Stimulated activated CD4-positive, alpha-beta T cell treated with anti-CD3 and anti-CD28 coated beads, Interleukin-4, amount 100 ng/mL, for 1 hour (primary cell): Measurements from ENCODE around the gene ALDH2.
"Not testable (repeated sequence)": the region's sequence is repeated elsewhere in the genome, so short reads cannot be mapped to it uniquely, and the experiment has no call there.

ENCODE experiments used
- DNase-seq: peaks from one replicate; pipeline ENCODE4 v3.0.0-alpha.2; 2020

ALDH2 gene

DNA sequence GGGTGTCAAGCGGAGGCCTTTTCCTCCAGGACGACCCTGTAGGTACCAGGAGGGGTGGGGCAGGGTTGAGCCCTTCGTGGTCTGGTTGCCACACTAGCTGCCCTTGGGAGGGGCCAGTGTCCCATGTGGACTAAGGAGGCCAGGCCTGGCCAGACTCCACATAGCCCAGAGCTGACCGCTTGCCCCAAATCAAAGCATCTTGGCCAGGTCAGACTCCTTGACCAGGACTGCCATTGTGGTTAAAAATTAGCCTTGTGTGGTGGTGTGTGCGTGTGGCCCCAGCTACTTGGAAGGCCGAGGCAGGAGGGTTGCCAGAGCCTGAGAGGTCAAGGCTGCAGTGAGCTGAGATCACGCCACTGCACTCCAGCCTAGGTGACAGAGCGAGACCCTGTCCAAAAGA is 24.8 kb downstream of the ALDH2 start:
- DNase-seq: no peak

DNA sequence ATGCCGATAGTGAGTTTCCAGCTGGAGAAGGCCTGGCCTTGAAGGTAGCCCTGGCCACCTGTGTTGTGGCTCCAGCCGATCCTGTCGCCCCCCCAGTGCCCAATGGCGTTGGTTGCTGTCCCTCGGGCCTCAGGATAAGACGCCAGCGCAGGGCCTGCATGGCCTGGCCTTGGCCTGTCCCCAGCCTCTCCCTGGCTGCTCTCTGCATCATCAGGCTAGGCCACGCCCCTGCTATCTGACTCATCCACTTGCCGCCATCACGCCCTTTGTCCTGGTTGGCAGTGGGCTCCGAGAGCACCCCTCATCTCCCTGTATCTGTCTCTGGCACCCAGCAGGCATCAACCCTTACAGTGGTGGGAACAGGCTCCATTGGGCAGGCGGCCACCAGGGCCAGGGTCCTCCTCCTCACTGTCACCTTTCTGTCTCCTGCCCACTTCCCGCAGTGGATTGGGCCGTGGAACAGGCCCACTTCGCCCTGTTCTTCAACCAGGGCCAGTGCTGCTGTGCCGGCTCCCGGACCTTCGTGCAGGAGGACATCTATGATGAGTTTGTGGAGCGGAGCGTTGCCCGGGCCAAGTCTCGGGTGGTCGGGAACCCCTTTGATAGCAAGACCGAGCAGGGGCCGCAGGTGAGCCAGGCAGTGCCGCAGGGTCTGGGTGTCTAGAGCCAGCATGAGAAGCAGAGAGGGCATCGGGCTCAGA is 25.6 kb downstream of the ALDH2 start:
- no peak for DNase-seq

DNA sequence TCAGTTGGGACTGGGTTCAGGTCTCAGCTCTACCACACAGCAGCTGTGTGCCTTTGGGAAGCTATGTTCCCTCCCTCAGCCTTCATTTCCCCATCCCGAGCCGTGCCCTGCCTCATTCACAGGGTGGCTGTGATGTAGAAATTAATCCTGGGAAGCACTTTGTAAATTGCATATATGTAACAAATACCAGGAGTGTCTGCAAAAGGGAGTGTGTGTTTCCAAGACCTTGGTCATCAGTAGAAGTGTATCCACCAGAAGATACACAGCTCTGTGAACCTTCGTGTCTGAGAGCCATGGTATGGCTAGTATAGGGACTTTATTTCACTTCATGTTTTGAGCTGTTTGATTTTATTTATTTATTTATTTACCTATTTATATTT is 26.1 kb downstream of the ALDH2 start:
- no peak for DNase-seq

DNA sequence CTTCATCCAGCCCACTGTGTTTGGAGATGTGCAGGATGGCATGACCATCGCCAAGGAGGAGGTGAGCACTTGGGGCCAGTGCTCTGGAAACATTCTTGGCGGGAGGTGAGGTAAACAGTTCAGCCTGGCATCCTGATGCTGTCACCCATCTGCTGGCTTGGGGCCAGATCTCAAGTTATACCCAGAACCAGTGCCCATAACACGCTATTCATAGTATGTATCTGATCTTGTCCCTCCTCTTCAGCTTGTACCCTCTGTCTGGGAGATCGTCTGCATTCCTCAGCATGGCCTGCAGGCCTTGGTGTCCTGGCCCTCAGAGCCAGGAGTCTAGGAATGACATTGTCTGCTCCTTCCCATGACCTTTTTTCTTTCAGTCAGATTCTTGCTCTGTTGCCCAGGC is 31.4 kb downstream of the ALDH2 start:
- no peak for DNase-seq

DNA sequence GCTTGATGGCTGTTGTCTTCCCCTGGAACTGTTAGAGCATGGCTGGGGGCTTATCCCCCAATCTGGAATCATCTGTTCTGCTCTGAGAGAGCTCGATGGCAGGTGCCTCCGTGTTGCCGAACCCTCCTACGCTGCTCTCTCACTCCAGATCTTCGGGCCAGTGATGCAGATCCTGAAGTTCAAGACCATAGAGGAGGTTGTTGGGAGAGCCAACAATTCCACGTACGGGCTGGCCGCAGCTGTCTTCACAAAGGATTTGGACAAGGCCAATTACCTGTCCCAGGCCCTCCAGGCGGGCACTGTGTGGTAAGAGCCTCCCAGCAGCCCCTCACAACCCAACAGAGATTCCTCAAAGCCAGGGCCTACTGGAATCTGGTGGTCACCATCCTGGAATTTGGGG is 33.0 kb downstream of the ALDH2 start:
- no peak for DNase-seq

DNA sequence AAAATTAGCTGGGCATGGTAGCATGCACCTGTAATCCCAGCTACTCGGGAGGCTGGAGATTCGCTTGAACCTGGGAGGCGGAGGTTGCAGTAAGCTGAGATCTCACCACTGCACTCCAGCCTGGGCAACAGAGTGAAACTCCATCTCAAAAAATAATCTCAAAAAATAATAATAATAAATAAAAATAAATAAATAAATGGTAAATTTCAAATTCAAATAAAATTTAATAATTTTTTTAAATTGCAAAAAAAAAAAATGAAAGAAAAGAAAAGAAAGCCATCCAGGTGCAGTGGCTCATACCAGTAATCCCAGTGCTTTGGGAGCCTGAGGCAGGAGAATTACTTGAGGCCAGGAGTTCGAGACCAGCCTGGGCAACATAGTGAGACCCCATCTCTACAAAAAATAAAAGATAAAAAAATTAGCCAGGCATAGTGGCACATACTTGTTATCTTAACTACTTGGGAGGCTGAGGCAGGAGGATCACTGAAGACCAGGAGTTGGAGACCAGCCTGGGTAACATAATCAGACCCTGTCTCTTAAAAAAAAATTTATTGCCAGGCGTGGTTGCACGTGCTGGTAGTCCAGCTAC is 36.4 kb downstream of the ALDH2 start:
- no peak for DNase-seq

DNA sequence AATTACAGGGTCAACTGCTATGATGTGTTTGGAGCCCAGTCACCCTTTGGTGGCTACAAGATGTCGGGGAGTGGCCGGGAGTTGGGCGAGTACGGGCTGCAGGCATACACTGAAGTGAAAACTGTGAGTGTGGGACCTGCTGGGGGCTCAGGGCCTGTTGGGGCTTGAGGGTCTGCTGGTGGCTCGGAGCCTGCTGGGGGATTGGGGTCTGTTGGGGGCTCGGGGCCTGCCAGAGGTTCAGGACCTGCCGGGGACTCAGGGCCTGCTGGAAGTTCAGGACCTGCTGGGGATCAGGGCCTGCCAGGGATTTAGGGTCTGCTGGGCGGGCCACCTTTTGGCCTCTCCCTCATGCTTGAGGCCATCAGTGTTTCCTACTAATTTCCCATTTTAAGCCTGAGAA is 37.1 kb downstream of the ALDH2 start:
- no peak for DNase-seq

DNA sequence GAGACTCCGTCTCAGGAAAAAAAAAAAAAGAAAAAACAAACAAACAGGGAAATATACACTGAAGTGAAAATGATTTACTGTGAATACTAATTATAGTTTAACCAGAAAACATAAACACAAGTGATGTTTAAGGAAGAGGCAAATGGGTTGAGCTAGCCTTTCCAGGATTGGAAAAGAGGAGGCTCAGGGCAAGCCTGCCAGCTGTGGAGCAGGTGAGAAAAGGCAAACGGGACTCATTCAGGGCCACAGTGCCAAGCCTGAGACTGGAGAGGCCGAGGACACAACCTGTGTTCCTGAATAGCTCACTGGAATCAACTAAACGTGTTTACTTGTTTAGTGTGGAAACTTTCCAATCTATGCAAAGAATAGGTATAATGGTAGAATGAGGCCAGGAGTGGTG is 39.6 kb downstream of the ALDH2 start:
- DNase-seq: no peak

DNA sequence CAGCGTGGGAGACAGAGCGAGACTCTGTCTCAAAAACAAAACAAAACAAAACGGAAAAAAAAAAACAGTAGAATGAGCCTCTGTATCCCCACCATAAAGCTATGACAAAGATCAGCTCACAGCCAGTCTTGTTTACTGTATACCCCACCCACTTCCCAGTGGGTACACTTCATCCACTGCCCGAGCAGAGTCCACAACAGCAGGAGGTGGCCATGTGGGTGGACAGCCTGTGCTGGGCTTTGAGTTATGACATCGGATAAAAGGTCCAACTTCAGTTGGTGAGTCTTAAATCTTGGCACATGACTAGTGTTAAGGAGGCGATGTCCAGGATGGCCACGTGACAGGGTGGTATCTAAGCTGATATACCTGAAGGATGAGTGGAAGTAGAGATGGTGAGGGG is 40.5 kb downstream of the ALDH2 start:
- no peak for DNase-seq

DNA sequence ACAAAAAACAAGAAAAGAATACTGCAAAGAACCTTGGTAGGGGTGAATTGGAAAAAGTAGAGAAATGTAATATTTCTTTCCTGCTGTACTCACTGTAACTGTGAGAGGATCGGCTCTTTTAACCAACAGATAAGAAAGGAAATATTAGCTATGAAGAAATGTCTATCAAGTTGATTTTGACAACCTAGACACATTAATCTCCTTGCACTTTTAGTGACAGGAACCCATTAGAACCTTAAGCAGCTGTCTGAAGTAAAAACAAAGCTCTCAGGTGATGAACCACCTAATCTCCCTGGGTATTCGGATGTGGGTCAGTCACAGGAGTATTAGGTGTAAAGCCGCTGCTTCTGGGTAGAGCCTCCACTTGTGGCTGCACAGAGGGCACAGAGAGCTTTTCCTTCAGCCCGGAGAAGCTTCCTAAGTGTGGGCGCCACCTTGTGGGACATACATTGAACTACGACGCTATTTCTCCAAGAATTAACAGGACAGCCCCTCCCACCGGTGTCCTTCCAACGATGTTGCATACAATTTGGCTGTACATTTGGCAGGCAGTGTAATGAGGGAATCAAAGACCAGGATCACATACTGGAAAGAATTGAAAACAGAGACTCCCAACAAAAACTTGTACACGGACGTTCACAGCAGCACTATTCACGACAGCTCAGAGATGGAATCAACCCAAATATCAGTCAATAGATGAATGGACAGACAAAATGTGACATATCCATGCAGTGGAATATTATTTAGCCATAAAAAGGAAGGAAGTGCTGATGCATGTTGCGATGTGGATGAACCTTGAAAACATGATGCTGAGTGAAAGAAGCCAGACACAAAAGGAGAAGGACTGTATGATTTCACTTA is 46.4 kb downstream of the ALDH2 start:
- peak; percentile 55 for DNase-seq

DNA sequence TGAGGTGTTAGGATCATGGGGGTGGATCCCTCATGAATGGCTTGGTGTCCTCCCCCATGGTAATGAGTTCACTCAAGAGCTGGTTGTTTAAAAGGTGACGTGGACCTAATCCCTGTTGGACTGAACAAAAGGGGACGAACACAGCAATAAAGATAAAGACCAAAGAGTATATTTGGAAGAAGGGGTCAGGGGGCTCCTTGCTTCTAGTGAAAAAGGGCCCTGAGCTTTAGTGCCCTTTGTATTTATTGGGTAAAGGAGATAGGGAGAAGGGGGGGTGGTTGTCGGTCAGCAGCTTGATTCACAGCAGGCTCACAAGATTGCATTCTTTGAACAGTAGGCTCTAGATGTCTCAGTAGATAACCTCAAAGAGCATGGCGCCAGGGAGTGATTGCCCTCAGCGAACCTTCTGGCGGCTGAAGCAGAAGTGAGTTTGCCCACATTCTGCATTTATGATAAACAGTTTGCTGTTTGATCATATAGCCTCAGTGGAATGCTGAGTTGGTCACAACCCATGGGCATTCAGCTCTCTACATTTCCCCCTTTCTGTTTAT is 49.4 kb downstream of the ALDH2 start:
- no peak for DNase-seq

DNA sequence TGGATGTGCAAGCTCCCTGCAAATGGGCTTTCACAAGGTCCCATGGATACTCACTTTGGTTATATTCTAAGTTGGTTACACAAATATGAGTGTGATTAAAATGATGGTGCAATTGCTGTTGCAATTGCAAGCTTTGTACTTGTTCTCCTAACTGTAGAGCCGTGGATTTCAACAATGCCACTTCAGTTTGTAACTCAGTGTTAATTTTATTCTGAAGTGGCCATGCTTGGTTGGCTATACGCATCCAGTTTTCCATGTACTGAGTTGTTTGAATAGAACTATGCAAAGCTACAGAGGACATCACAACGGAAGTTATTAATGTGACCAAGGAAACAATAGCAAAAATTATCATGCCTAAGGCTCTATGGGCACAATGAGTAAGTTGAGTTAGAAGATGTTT is 50.2 kb downstream of the ALDH2 start:
- not testable (repeated sequence) for DNase-seq

DNA sequence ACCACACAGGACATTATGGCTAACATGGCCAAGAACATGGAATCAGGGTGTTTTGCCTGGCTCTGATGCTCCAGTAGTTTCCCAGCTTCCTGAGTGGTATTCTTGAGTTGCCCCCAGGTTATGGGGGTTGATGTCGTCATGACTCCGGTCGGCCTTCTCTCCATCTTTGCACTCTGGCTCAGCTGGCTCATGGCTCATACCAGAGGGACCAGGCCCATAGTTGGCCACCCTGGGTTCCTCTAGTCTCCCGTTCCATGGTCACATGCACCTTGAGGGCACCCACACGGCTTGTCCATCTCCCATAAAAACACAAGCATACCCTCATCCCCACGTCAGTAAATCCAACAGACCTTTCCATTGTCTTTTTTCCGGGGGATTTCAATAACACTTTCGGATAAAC is 51.6 kb downstream of the ALDH2 start:
- no peak for DNase-seq

DNA sequence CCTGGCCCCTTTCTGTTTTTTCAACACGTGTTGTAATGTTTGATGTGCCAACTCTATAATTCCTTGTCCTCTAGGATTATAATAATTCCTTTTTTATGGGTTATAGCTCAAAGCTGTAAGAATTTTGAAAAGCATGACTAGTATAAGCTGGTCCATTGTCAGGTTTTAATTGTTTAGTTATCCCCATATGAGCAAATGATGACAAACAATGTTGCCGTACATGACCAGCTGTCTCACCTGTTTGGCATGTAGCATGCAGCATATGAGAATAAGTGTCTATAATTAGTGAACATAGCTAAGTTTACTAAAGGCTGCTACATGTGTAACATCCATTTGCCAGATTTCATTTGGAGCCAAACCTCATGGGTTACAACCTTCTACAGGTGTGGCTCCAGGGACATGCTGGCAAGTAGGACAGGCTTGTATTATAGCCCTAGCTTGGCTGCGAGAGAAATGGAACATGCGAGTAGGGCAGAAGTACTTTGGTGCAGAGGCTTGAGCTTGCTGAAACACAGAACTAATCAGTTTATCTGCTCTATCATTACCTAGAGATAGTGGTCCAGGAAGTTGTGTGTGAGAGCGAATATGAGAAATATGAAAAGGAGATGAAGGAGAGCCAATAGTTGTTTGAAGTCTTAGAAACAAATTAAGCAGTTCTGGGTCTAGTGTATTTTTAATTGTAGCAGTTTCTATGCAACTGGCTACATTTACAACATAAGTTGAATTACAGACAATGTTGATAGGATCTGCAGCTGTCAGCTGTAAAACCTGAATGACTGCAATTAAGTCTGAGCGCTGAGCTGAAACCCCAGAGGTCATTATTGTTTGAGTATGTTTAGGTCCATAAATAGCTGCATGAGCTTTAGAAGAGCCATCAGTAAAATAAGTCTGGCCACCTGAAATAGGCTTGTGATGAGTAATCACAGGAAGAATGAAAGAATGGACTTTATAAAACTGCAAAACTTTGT is 52.7 kb downstream of the ALDH2 start:
- DNase-seq: no peak

DNA sequence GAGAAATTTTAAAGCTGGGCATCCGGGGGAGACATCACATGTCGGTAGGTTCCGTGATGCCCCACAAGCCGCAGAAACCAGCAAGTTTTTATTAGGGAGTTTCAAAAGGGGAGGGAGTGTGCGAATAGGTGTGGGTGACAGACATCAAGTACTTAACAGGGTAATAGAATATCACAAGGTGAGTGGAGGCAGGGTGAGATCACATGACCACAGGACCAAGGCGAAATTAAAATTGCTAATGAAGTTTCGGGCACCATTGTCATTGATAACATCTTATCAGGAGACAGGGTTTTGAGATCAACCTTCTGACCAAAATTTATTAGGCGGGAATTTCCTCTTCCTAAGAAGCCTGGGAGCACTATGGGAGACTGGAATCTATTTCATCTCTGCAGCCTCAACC is 54.1 kb downstream of the ALDH2 start:
- not testable (repeated sequence) for DNase-seq

DNA sequence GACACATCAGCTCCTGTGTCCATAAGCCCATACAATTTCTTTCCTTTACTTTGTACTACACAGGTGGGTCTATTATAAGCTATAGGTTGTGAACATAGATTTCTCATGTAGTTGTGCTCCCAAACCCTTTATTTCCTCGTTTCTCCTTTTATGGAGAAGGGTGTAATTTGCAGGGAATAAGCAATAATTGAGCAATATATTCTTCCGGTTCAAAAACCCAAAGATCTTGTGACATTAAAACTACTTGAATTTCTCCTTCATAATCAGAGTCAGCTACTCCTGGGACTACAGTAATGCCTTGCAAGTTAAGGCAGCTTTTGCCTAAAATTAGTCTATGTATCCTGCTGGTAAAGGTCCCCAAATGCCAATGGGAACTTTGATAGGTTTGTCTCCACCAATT is 56.2 kb downstream of the ALDH2 start:
- DNase-seq: no peak

DNA sequence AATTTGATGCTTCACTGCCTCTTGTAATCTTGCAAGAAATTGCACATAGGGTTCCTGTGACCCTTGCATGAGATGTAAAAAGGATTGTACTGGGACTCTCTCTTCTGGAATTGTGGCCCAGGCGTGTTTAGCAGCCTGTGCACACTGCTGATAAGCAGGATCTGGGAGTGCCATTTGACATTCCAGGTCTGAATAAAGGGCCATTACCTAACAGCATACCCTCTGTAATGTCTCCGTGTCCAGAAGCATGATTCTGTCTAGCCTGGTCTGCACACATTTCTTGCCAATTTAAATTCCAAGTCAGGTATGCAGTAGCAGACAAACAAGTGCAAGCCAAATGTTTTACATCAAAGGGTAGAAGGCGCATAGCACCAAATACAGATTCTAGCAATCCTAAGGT is 57.2 kb downstream of the ALDH2 start:
- DNase-seq: no peak

DNA sequence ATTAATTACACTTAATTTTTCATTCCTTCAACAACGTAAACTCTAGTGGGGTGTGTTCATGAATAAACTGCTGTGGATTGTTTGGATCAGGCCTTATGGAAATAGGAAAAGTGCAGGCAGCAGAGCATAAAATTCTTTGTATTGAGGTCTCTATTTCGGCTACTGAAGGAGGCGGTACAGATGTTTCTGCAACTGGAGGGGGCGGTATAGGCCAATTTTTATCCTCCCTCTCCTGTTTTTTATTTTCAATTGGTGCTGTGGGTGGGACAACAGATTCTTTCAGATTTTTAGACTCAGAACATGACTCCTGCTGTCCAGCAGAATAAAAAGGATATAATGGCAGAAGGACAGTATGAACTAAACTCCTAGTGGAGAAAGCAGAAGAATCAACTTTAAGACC is 57.6 kb downstream of the ALDH2 start:
- not testable (repeated sequence) for DNase-seq

DNA sequence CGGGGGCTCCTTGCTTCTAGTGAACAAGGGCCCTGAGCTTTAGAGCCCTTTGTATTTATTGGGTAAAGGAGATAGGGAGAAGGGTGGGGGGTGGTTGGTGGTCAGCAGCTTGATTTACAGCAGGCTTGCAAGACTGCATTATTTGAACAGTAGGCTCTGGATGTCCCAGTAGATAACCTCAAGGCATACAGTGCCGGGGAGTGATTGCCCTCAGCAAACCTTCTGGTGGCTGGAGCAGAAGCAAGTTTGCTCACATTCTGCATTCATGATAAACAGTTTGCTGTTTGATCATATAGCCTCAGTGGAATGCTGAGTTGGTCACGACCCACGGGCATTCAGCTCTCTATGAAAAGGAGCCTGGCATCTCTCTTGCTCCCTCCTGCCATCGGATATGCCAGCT is 58.8 kb downstream of the ALDH2 start:
- DNase-seq: no peak

DNA sequence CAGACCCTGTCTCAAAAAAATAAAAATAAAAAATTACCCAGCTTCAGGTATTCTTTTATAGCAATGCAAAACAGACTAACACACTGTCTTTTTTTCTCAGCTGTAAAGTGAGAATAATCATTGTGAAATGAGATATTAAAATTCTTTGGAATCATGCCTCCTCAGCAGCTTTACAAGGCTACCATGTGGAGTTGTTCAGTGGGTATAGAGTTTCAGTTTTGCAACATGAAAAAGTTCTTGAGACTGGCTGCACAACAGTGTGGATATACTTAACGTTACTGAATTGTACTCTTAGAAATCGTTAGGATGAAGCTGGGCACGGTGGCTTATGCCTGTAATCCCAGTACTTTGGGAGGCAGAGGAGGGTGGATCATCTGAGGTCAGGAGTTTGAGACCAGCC is 59.6 kb downstream of the ALDH2 start:
- DNase-seq: no peak

DNA sequence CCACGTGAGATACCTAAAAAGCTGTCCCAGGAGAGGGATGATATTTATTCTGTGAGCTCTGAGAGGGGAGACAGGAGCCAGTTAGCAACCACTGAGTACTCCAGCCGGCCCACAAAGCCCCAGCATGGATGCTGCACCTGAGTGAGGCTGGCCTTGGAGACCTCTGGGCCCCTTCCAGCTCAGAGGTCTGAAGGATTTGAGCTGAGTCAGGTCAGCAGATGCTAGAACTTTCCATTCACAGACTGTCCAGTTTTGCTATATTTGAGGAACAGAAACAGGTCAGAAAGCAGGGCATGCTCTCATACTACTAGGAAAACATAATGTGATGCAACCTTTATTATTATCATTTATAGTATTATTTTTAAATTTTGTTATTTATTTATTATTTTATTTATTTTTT is 60.3 kb downstream of the ALDH2 start:
- DNase-seq: no peak

DNA sequence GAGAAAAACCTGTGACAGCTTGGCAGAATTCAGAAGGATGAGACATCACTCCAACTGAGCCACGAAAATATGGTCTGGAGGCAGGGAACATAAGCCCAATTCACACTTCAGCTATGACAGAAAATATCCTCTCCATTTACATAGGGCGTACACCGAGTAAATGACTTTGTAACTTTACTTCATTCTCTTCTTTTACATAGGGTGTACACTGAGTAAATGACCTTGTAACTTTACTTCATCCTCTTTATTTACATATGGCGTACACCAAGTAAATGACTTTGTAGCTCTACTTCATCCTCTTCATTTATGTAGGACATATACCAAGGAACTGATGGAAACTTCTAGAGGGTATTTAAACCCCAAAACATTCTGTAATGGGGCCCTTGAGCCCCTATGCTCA is 61.2 kb downstream of the ALDH2 start:
- no peak for DNase-seq
